ENCODE data around the gene CRYBB1. TPM values are rescaled to one million over a fixed set of nuclear protein-coding genes. Genes with fewer than 3 reads are reported as not detected.

The CRYBB1 gene
- total RNA-seq, 1 donor from 2014 or later: not detected

DNA sequence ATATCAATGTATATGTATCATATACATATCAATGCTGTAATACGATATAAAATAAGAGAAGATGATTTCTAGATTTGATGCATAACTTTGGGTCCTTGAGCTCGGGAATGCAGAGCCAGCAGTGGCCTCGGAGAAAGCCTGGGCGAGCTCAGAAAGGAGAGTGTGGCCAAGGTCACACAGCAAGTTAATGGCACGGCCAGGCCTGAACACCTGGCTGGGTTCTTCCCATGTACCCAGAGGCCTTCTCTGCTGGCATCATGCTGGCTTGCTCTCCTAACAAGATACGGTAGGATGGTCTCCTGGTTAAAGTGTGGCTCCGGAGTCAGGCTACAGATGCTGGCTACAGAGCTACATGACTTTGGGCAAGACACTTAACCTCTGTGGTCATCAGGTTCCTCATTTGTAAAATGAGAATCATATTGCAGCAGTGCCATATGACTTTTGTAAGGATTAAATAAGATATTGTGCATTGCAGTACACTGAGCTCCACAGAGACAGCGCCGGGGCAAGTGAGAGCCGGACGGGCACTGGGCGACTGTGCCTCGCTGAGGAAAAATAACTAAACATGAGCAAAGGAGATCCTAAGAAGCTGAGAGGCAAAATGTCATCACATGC, 57.8 kb downstream of the CRYBB1 start:
- DNase-seq (ENCODE audit: low spot score): no peak

DNA sequence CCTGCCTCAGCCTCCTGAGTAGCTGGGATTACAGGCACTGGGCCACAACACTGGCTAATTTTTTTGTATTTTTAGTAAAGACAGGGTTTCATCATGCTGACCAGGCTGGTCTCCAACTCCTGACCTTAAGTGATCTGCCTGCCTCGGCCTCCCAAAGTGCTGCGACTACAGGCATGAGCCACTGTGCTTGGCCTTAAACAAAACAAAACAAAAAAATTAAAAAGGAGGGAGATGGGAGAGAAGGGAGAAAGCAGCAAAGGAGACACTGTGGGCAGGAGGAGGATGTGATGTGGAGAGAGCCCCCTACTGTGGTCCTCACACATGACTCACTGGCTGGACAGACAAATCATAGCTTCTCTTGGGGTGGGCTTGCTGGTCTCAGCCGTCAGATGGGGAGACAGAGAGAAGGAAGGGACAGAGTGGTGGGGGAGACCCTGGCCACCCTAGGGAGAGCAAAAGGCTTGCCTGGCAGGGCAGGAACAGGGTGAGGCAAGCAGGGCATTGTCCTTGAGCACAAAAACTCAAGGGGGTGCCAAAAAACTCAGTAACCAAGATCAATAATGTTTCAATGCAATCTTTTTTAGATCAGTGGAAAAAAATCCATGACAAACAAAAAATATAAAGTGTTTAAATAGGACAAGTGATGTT, 59.5 kb downstream of the CRYBB1 start:
- DNase-seq (ENCODE audit: low spot score) (peak; percentile 68), ATAC-seq (peak; percentile 28)

More for the DNA sequence above, 57.8 kb downstream of the CRYBB1 start:
- ATAC-seq: peak; percentile 1

DNA sequence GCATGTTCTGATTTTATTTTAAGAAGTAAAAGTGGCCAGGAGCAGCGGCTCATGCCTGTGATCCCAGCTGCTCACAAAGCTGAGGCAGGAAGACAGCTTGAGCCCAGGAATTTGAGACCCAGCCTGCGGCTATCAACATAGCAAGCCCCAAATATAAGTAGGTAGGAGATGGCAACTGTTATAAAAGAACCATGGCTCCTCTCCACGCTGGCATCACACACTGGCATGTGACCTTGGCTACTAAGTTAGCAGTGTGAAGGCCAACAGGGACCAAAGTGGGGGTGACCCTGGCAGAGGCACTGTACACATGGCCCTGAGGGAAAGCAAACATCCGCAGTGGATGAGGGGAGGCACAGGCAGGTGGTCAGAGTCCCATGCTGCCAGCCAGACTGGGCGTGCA, 60.9 kb downstream of the CRYBB1 start:
- ATAC-seq (peak; percentile 58), DNase-seq (ENCODE audit: low spot score) (peak; percentile 93)

DNA sequence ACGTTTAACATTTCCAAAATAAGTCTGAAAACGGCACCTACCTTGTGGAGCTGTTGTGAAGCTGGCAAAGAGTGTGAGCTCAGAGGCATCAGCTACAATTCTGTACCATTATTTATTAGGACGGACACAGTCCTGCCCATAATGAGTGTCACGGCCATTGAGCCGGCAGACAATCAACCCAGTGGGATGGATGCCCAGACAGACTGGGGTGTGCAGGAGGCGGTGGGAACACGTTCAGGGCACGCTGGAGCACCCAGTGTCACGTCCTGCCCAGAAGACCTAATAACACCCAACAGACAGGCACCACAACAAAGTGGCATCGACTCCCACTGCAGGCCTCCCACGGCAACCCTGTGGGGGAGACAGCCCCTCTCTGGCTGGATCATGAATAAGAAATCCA, 62.3 kb downstream of the CRYBB1 start:
- DNase-seq (ENCODE audit: low spot score): peak; percentile 85
- ATAC-seq: peak; percentile 47

DNA sequence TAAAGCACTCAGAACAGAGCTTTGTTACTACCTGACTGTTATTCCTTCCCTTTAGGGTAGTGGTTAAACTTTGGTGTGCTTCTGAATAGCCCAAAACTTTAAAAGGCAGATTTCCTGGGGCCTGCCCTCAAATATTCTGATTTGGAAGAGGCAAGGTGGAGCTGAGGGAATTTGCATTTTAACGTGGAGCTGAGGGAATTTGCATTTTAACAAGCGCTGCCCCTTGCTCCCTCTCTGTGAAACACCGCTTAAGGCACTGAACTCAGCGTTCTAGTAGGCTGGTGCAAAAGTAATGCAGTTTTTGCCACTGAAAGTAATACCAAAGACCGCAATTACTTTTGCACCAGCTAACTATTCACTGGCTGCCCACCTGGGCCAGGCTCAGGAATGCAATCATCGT, 62.9 kb downstream of the CRYBB1 start:
- ATAC-seq (no peak), DNase-seq (ENCODE audit: low spot score) (no peak)

DNA sequence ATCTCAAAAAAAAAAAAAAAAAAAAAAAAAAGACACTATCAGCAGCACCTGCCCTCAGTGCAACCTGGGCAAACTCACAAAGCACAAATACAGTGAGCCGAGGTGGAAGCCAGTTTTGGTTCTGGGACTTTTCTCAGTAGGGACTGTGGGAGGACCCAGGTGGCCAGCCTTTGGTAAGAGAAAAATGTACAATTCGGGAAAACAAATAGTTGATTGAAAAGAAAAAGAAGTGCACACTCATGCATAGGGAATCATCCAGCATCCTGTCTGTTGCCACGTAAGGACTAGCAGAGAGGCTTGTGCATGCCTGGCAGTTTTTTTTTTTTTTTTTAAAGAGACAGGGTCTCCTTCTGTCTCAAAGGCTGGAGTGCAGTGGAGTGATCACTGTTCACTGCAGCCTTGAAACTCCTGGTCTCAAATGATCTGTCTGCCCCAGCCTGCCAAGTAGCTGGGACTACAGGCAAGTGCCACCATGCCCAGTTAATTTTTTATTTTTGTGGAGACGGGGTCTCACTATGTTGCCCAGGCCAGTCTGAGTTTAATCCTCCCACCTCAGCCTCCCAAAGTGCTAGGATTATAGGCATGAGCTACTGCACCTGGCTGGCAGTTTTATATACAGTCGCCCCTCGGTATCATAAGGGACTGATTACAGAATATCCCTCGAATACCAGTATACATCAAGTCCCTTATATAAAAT, 64.6 kb downstream of the CRYBB1 start:
- ATAC-seq: peak; percentile 32
- DNase-seq (ENCODE audit: low spot score): peak; percentile 69

DNA sequence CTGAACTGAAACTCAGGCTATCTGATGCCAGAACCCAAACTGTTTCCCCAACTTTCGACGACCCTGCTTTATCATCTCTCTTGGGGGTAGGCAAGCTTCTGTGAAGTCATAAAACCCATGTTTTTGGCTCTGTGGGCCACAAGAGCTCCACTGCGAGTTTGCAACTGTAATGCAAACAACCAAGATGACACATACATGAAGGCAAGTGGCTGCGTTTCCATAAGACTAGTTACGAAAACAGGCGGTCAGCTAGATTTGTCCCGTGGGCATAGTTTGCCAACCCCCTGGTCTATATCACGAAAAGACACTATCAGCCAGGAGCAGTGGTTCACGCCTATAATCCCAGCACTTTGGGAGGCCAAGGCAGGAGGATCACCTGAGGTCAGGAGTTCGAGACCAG, 65.4 kb downstream of the CRYBB1 start:
- DNase-seq (ENCODE audit: low spot score) (no peak), ATAC-seq (no peak)

DNA sequence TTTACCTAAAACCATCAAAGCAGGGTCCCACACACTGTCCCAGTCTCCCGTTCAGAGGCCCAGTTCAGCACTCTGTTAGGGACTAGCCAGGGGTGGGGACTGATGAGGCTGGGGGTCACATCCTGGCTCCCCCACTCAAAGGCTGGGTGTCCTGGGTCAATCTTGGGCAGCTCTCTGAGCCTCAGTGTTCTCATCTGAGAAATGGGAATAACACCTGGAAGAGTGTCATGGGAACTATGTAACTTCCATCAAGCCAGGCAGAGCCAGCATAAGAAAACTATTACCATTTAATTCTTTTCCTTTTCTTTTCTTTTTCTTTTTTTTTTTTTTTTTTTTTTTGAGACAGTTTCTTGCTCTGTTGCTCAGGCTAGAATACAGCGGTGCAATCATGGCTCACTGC, 66.3 kb downstream of the CRYBB1 start:
- no peak for ATAC-seq

DNA sequence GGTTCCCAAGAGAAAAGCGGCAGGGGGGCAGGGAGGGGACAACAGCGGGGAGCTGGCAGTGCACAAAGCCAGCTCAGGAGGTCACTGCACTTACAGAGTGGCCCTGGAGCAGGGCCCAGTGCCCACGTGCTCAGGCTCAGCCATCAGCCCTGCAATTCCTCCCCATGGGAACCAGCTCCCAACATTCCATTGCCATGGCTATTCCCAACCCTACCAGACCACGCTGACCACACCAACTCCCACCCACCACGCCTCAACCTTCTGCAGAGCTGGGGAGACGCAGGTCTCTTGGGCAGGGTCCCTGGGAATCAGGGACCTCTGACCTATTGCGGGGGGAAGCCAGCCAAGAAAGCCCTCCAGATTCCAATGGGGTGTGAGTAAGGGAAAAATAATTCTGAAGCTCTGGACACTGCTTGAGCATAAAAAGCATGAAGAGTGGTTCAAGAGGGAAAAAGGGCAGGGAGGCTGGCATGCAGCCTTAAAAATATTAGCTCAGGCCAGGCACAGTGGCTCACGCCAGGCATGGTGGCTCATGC, 67.3 kb downstream of the CRYBB1 start:
- DNase-seq (ENCODE audit: low spot score): peak; percentile 94
- peak; percentile 82 for ATAC-seq

More for the DNA sequence above, 66.3 kb downstream of the CRYBB1 start:
- DNase-seq (ENCODE audit: low spot score): no peak

DNA sequence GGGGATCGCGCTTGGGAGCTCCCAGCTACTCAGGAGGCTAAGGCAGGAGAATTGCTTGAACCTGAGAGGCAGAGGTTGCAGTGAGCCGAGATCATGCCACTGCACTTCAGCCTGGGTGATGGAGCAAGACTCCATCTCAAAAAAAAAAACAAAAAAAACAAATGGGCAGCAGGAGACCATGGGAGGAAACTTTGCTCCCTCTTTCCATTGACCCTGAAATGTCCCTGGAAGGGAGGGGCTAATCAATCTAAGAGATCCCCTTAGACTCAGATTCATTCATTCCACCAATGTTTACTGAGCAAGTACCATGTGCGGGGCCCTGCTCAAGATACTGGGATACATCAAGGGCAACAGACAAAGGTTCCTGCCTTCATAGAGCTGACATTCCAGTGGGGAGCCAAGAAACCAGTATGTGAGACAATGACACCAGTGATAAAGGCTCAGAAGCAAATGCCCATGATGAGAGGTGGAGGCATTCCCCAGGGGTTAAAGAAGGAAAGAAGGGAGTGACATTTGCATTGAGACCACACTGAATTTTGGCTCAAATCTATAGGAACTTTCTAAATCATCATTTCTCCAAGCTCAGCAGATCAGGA, 67.8 kb downstream of the CRYBB1 start:
- ATAC-seq: peak; percentile 39
- no peak for DNase-seq (ENCODE audit: low spot score)

Other genes with a start within 250 kb of the CRYBB1 start
- 0.13 TPM for gene ASPHD2, start 188.8 kb downstream of the CRYBB1 start, total RNA-seq
- 13.2 TPM for gene HPS4, start 134.2 kb downstream of the CRYBB1 start, total RNA-seq
- 9.5 TPM for gene SRRD, start 134.2 kb downstream of the CRYBB1 start, total RNA-seq
- gene TFIP11, start 105.6 kb downstream of the CRYBB1 start, total RNA-seq: 19.8 TPM
- 71.9 TPM for gene TPST2, start 27.9 kb downstream of the CRYBB1 start, total RNA-seq
- not detected for gene CRYBA4, start 3.9 kb upstream of the CRYBB1 start, total RNA-seq
- 0.60 TPM for gene MIAT, start 39.6 kb upstream of the CRYBB1 start, total RNA-seq

All from left lobe of liver (tissue), 2 donors.